ENCODE results near the gene FAM8A1. TPM values are rescaled to one million over a fixed set of nuclear protein-coding genes. Genes with fewer than 3 reads are reported as not detected.

Gene FAM8A1
- total RNA-seq, 1 experiment from 2014 or later: 13.4 TPM

- ChIA-PET POLR2A (no interaction called here), CTCF (no interaction called here), RAD21 (ENCODE audit: low non-redundant PET in 1 of 2, low total read pairs in 2 of 2, uncharacterized antibody in 2 of 2, unreplicated experiment in 2 of 2) (no interaction called here)
- Histone ChIP-seq H3K36me3 (ENCODE audit: control insufficient read depth in 1 of 2, insufficient read depth in 2 of 2, low read length in 2 of 2) (peaks cover 22 to 40% of the 10 kb centered on the region in 2 experiments), H3K4me2 (ENCODE audit: low read length) (no peak overlapping the region), H3K9me2 (ENCODE audit: insufficient read depth) (no peaks in the 10 kb centered on the region), H4K20me1 (ENCODE audit: insufficient read depth) (peaks cover 14% of the 10 kb centered on the region; the same call in 1 of the 2 replicates), H3K27ac (ENCODE audit: low read depth, low read length) (no peak overlapping the region), H3K79me2 (ENCODE audit: insufficient read depth, low read length) (peaks cover 77% of the 10 kb centered on the region), H3K4me1 (ENCODE audit: control insufficient read depth in 1 of 2, insufficient read depth in 2 of 2, low read length in 2 of 2) (no peaks in the 10 kb centered on the region), H3K27me3 (ENCODE audit: insufficient read depth, low read length) (no peaks in the 10 kb centered on the region), H3K4me3 (replicated peaks in 1 of 2; ENCODE audit: low read depth in 1 of 2, low read length in 2 of 2) (no peak overlapping the region), H2AFZ (ENCODE audit: low read depth, low read length, poor library complexity, severe bottlenecking) (no peak overlapping the region), H3K9me3 (ENCODE audit: control insufficient read depth in 1 of 2, insufficient read depth in 1 of 2, low read depth in 1 of 2, low read length in 2 of 2) (no peaks in the 10 kb centered on the region), H3K9ac (ENCODE audit: low read length) (no peak overlapping the region)
- ATAC-seq (no peak), DNase-seq (ENCODE audit: low read depth, low spot score) (no peak)
- TF ChIP-seq JUND (IDR thresholded peaks at IDR 0.05) (no peak), ELF1 (IDR thresholded peaks at IDR 0.05; ENCODE audit: borderline replicate concordance, low read depth) (no peak), RAD21 (IDR thresholded peaks at IDR 0.05; ENCODE audit: low read depth) (no peak), SP1 (IDR thresholded peaks at IDR 0.05; ENCODE audit: low read depth) (no peak), EZH2 (IDR thresholded peaks at IDR 0.05) (no peak), EGR1 (IDR thresholded peaks at IDR 0.05; ENCODE audit: low read depth) (no peak), POLR2A (IDR thresholded peaks at IDR 0.05; ENCODE audit: borderline replicate concordance, extremely low read depth, insufficient read depth, insufficient read length) (no peak), ZNF274 (IDR thresholded peaks at IDR 0.05; ENCODE audit: low read depth, low read length) (no peak), REST (IDR thresholded peaks at IDR 0.05; ENCODE audit: low read depth) (no peak), MAX (IDR thresholded peaks at IDR 0.05) (no peak), POLR2AphosphoS5 (IDR thresholded peaks at IDR 0.05; ENCODE audit: low read depth, low read length) (no peak)
- no TSS peak for BruUV-seq (replicated peaks)
- intact Hi-C loops (cut with micrococcal nuclease): no loop called here
Measured at GRCh38 chr6:17638212-17638715, 38.2 kb downstream of the FAM8A1 start.

Data from HCT116 (cell line).